ENCODE measurements around the gene SASH3. TPM values are rescaled to one million over a fixed set of nuclear protein-coding genes. Genes with fewer than 3 reads are reported as not detected.

SASH3 gene
- total and polyA plus RNA-seq, 2 donors (not counting 1 experiment from before 2014, with no cell fraction given), result 224 to 240 TPM

- Mint-ChIP-seq H3K27me3 (no peaks in the 10 kb centered on the region), H3K4me3 (peak overlapping the region; percentile 89), H3K27ac (peak overlapping the region; percentile 97), H3K4me1 (peaks cover 60% of the 10 kb centered on the region), H3K9me3 (ENCODE audit: insufficient read depth) (no peaks in the 10 kb centered on the region)
- DNase-seq, result peak; percentile 13
- ChIA-PET CTCF (interaction anchor here (1.1 to 4.5 kb wide), 11 partner anchors 9 to 385 kb away, joined by 3 to 32 read pairs (median 5); partner anchors contain the start of gene AIFM1), POLR2A (interaction anchor here (0.6 to 4.2 kb wide), 8 partner anchors 8 to 228 kb away, joined by 3 to 35 read pairs (median 14); partner anchors contain the start of gene XPNPEP2)
- H4K20me1 ChIP-seq (ENCODE audit: control insufficient read depth, insufficient read depth, low read length, poor library complexity, severe bottlenecking), result peaks cover 39% of the 10 kb centered on the region
- H3K79me2 ChIP-seq (ENCODE audit: control insufficient read depth, insufficient read depth, low read length), result peaks cover 82% of the 10 kb centered on the region
- H3K27me3 ChIP-seq (replicated peaks in 1 of 4; ENCODE audit: control extremely low read depth in 1 of 4, control insufficient read depth in 3 of 4, insufficient read depth in 4 of 4, low read length in 3 of 4), result no peaks in the 10 kb centered on the region
- intact Hi-C loops (cut with micrococcal nuclease), result loop anchor here (1.0 to 5.0 kb wide), 4 partner anchors 7 to 103 kb away; partner anchors contain the start of gene XPNPEP2
- H3K27ac ChIP-seq (ENCODE audit: low read length in 2 of 2), result peak overlapping the region; percentile 97 to 99
- WGBS (ENCODE audit: insufficient coverage), result 0% methylated on average over 3 of the region's 6 CpGs
- no peak for TF ChIP-seq EZH2 (IDR thresholded peaks at IDR 0.05; ENCODE audit: borderline replicate concordance, insufficient read depth, low read depth, low read length, poor library complexity, severe bottlenecking)
- no peak for TF ChIP-seq CTCF (IDR thresholded peaks at IDR 0.05)
- ATAC-seq (ENCODE audit: low read depth), result no peak
- H3K9ac ChIP-seq (ENCODE audit: low read length), result peak overlapping the region; percentile 82
- H2AFZ ChIP-seq (ENCODE audit: insufficient read depth, low read depth, low read length, poor library complexity, severe bottlenecking), result no peak overlapping the region
- H3K9me3 ChIP-seq (ENCODE audit: control extremely low read depth in 1 of 3, control insufficient read depth in 2 of 3, insufficient read depth in 1 of 3, low read length in 2 of 3), result no peaks in the 10 kb centered on the region
- H3K4me3 ChIP-seq (ENCODE audit: control extremely low read depth in 1 of 5, extremely low read depth in 1 of 5, insufficient read depth in 1 of 5, low read depth in 2 of 5, low read length in 4 of 5), result peak overlapping the region; percentile 65 to 83 (median 78)
- H3K36me3 ChIP-seq (replicated peaks in 1 of 2; ENCODE audit: control extremely low read depth in 1 of 2, control insufficient read depth in 1 of 2, extremely low read depth in 1 of 2, insufficient read depth in 2 of 2, low read length in 1 of 2), result peaks cover 0 to 31% of the 10 kb centered on the region in 2 experiments
- peaks cover 74 to 81% of the 10 kb centered on the region in 2 donors for H3K4me1 ChIP-seq (ENCODE audit: control insufficient read depth in 2 of 2, insufficient read depth in 2 of 2, low read length in 2 of 2)
- peak overlapping the region; percentile 85 for H3K4me2 ChIP-seq (replicated peaks; ENCODE audit: low read depth, low read length, poor library complexity, severe bottlenecking)
These were observed 824 bp downstream of the SASH3 start for GRCh38 chrX:129780441-129781105.
